ENCODE data around the gene MEST.
"Not testable (repeated sequence)": the region's sequence is repeated elsewhere in the genome, so short reads cannot be mapped to it uniquely, and the experiment has no call there.

MEST gene

GRCh38 chr7:130491841-130492522, at the start of gene MEST:
MEST (plus strand) TSS chr7:130492085; CDS start chr7:130492314, 229 bp downstream.
- no peak for DNase-seq (ENCODE audit: low spot score)

GRCh38 chr7:130442601-130443000, 49.3 kb upstream of the MEST start:
- no peak for DNase-seq (ENCODE audit: low spot score)

GRCh38 chr7:130444234-130444633, 47.7 kb upstream of the MEST start:
- no peak for DNase-seq (ENCODE audit: low spot score)

GRCh38 chr7:130444751-130445407, 47.0 kb upstream of the MEST start:
- no peak for DNase-seq (ENCODE audit: low spot score)

- no peak for DNase-seq (ENCODE audit: low spot score)
Observed at GRCh38 chr7:130446259-130446658, 45.6 kb upstream of the MEST start.

GRCh38 chr7:130451344-130451743, 40.5 kb upstream of the MEST start:
- not testable (repeated sequence) for DNase-seq (ENCODE audit: low spot score)

GRCh38 chr7:130452951-130453350, 38.9 kb upstream of the MEST start:
- DNase-seq (ENCODE audit: low spot score), result no peak

- no peak for DNase-seq (ENCODE audit: low spot score)
Observed at GRCh38 chr7:130454959-130455358, 36.9 kb upstream of the MEST start.

- no peak for DNase-seq (ENCODE audit: low spot score)
Observed at GRCh38 chr7:130458257-130458656, 33.6 kb upstream of the MEST start.

GRCh38 chr7:130461272-130461671, 30.6 kb upstream of the MEST start:
- DNase-seq (ENCODE audit: low spot score), result no peak

GRCh38 chr7:130463553-130464434, 28.1 kb upstream of the MEST start:
- DNase-seq (ENCODE audit: low spot score), result no peak

- DNase-seq (ENCODE audit: low spot score), result no peak
Observed at GRCh38 chr7:130468612-130469011, 23.3 kb upstream of the MEST start.

GRCh38 chr7:130471974-130472373, 19.9 kb upstream of the MEST start:
- no peak for DNase-seq (ENCODE audit: low spot score)

- no peak for DNase-seq (ENCODE audit: low spot score)
Observed at GRCh38 chr7:130473289-130473688, 18.6 kb upstream of the MEST start.

- DNase-seq (ENCODE audit: low spot score), result no peak
Observed at GRCh38 chr7:130473876-130474275, 18.0 kb upstream of the MEST start.

- DNase-seq (ENCODE audit: low spot score), result no peak
Observed at GRCh38 chr7:130475776-130476175, 16.1 kb upstream of the MEST start.

GRCh38 chr7:130476297-130477150, 15.4 kb upstream of the MEST start:
- DNase-seq (ENCODE audit: low spot score), result no peak

- DNase-seq (ENCODE audit: low spot score), result no peak
Observed at GRCh38 chr7:130478991-130479390, 12.9 kb upstream of the MEST start.

GRCh38 chr7:130479716-130480400, 12.0 kb upstream of the MEST start:
- DNase-seq (ENCODE audit: low spot score), result no peak

- no peak for DNase-seq (ENCODE audit: low spot score)
Observed at GRCh38 chr7:130481898-130482297, 10.0 kb upstream of the MEST start.

- no peak for DNase-seq (ENCODE audit: low spot score)
Observed at GRCh38 chr7:130483031-130483430, 8.9 kb upstream of the MEST start.

Data from CD4-positive, alpha-beta T cell treated with Interleukin-6 at 100 ng/mL for 8 hours (primary cell).